Peyer's patch (tissue), 4 donors: Measurements from ENCODE around the gene DDC.

ENCODE experiments used
- POLR2A ChIP-seq, 2 donors: fragments of 450-650 bp; IDR thresholded peaks; one replicate each; pipeline ENCODE4 v1.5.1; 2017; ENCODE audit warnings: antibody characterized with exemption in 2 of 2, mild to moderate bottlenecking in 2 of 2, moderate library complexity in 2 of 2
- TF ChIP-seq, protein P1 (sequence below), 6 experiments: fragments of 450-650 bp in 4 of 6; fragments of 200-600 bp in 2 of 6; sonication (generic) in 1 of 6; IDR thresholded peaks; one replicate each; pipeline ENCODE4 v1.5.1; 2017 to 2019; ENCODE audit warnings: antibody characterized with exemption in 6 of 6, mild to moderate bottlenecking in 3 of 6, moderate library complexity in 1 of 6

DNA sequence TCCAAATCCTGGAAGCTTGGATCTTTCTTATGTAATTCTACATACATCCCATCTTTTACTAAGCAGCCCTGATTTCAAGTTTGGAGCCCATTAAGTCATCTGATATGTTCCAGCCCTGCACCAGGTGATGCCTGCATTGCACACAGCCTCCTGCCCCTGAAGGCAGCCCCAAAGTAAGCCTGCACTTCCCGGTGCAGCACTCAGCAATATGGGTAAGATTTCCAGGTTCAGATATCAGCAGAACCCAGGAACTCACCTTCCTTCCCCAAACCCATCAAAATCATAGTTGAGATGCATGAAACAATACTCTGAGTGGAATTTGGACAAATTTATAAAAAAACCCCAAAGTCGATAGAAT, 333 bp upstream of the DDC start:
- TF ChIP-seq, protein P1, sequence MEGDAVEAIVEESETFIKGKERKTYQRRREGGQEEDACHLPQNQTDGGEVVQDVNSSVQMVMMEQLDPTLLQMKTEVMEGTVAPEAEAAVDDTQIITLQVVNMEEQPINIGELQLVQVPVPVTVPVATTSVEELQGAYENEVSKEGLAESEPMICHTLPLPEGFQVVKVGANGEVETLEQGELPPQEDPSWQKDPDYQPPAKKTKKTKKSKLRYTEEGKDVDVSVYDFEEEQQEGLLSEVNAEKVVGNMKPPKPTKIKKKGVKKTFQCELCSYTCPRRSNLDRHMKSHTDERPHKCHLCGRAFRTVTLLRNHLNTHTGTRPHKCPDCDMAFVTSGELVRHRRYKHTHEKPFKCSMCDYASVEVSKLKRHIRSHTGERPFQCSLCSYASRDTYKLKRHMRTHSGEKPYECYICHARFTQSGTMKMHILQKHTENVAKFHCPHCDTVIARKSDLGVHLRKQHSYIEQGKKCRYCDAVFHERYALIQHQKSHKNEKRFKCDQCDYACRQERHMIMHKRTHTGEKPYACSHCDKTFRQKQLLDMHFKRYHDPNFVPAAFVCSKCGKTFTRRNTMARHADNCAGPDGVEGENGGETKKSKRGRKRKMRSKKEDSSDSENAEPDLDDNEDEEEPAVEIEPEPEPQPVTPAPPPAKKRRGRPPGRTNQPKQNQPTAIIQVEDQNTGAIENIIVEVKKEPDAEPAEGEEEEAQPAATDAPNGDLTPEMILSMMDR (IDR thresholded peaks at IDR 0.05): no peak
- TF ChIP-seq POLR2A (IDR thresholded peaks at IDR 0.05): peak in 1 of 2 donors; percentile 4
